ENCODE measurements around the gene CAMTA1. TPM values are rescaled to one million over a fixed set of nuclear protein-coding genes. Genes with fewer than 3 reads are reported as not detected.

The CAMTA1 gene
- total and polyA plus RNA-seq, 9 of the 15 experiments (the other 6 are each of a cell fraction or from before 2014, with no cell fraction given) = 43.9 to 161 (median 65.9) TPM

- Histone ChIP-seq H3K36me3 (ENCODE audit: control insufficient read depth, insufficient read depth, low read length) (no peaks in the 10 kb centered on the region), H4K20me1 (replicated peaks; ENCODE audit: control insufficient read depth, insufficient read depth, low read length) (peaks cover 3% of the 10 kb centered on the region; the same call in 1 of the 2 replicates), H2AFZ (ENCODE audit: low read depth, low read length) (no peak overlapping the region), H3K9me1 (ENCODE audit: control insufficient read depth, insufficient read depth, low read length) (peaks cover 3% of the 10 kb centered on the region), H3K9me3 (replicated peaks; ENCODE audit: control insufficient read depth, insufficient read depth, low read depth, low read length) (no peaks in the 10 kb centered on the region), H3K79me2 (ENCODE audit: control insufficient read depth, insufficient read depth, low read length) (no peaks in the 10 kb centered on the region), H3K27ac (ENCODE audit: extremely low read depth, low read depth, low read length) (no peak overlapping the region), H3K27me3 (ENCODE audit: control insufficient read depth in 2 of 2, insufficient read depth in 2 of 2, low read length in 2 of 2) (peaks cover 33 to 74% of the 10 kb centered on the region in 2 experiments), H3K9ac (ENCODE audit: insufficient read depth in 1 of 2, low read depth in 2 of 2, low read length in 2 of 2) (no peak overlapping the region), H3K4me1 (replicated peaks in 1 of 2; ENCODE audit: control insufficient read depth in 2 of 2, insufficient read depth in 2 of 2, low read length in 2 of 2) (peaks cover 0 to 8% of the 10 kb centered on the region in 2 experiments; a peak in 2 of 5 replicates), H3K4me2 (ENCODE audit: insufficient read depth, low read length) (no peak overlapping the region), H3K4me3 (no peak overlapping the region)
- POLR2A ChIA-PET = interaction anchor here (0.8 kb wide), 1 partner anchor 81 kb away, joined by 3 read pairs; no protein-coding TSS in a partner anchor
- no peak for FAIRE-seq
- BruUV-seq (replicated peaks) = no TSS peak
- ATAC-seq = no peak
- intact Hi-C loops (cut with micrococcal nuclease) = no loop called here
- CTCF ChIA-PET (ENCODE audit: low intra/inter-chr PET ratio) = no interaction called here
- in situ Hi-C loops (cut with MboI) = no loop called here
- no peak for DNase-seq (ENCODE audit: extremely low read depth in 1 of 4, low spot score in 3 of 4)
- WGBS (ENCODE audit: insufficient coverage, low coverage, missing lambda C conversion rate) = 2% methylated on average over 18 of the region's 18 CpGs
- TF ChIP-seq ZNF133 (CRISPR knock-in tag; IDR thresholded peaks at IDR 0.05) (no peak), CCNT2 (IDR thresholded peaks at IDR 0.05; ENCODE audit: borderline replicate concordance, extremely low read depth, insufficient read length, low read depth, low read length) (no peak), RBM14 (IDR thresholded peaks at IDR 0.05; ENCODE audit: borderline replicate concordance, insufficient read depth, low read depth, low read length) (no peak), ATF2 (CRISPR knock-in tag; IDR thresholded peaks at IDR 0.05) (no peak), ZKSCAN8 (CRISPR knock-in tag; IDR thresholded peaks at IDR 0.05) (no peak), FOXK1 (CRISPR knock-in tag; IDR thresholded peaks at IDR 0.05; ENCODE audit: borderline replicate concordance) (no peak), ZNF263 (CRISPR knock-in tag; IDR thresholded peaks at IDR 0.05; ENCODE audit: borderline replicate concordance) (no peak), E4F1 (CRISPR knock-in tag; IDR thresholded peaks at IDR 0.05; ENCODE audit: borderline replicate concordance) (no peak), ZNF395 (CRISPR knock-in tag; IDR thresholded peaks at IDR 0.05) (no peak), ZMIZ1 (IDR thresholded peaks at IDR 0.05; ENCODE audit: low read depth in 2 of 2, low read length in 2 of 2) (no peak), ZNF780A (CRISPR knock-in tag; IDR thresholded peaks at IDR 0.05) (no peak)
These were observed 746.5 kb downstream of the CAMTA1 start for GRCh38 chr1:7531562-7532340.
